ENCODE data around the gene GREM2. TPM values are rescaled to one million over a fixed set of nuclear protein-coding genes. Genes with fewer than 3 reads are reported as not detected.

GREM2 gene
- total and polyA plus RNA-seq, 2 experiments from 2014 or later = 0.18 to 0.21 TPM

- Mint-ChIP-seq H3K27me3 (ENCODE audit: insufficient read depth, low read depth, poor library complexity) (no peaks in the 10 kb centered on the region), H3K4me1 (no peaks in the 10 kb centered on the region), H3K4me3 (no peak overlapping the region), H3K36me3 (ENCODE audit: low read depth) (no peaks in the 10 kb centered on the region), H3K9me3 (no peaks in the 10 kb centered on the region), H3K27ac (no peak overlapping the region)
- no peak overlapping the region for H3K4me2 ChIP-seq
- ATAC-seq (no peak), DNase-seq (ENCODE audit: low spot score) (no peak)
- H3K36me3 ChIP-seq (ENCODE audit: insufficient read depth) = no peaks in the 10 kb centered on the region
- no peaks in the 10 kb centered on the region for H3K9me2 ChIP-seq (ENCODE audit: insufficient read depth)
- H3K79me2 ChIP-seq (replicated peaks; ENCODE audit: insufficient read depth) = no peaks in the 10 kb centered on the region
- TF ChIP-seq, protein P1, sequence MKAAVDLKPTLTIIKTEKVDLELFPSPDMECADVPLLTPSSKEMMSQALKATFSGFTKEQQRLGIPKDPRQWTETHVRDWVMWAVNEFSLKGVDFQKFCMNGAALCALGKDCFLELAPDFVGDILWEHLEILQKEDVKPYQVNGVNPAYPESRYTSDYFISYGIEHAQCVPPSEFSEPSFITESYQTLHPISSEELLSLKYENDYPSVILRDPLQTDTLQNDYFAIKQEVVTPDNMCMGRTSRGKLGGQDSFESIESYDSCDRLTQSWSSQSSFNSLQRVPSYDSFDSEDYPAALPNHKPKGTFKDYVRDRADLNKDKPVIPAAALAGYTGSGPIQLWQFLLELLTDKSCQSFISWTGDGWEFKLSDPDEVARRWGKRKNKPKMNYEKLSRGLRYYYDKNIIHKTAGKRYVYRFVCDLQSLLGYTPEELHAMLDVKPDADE (IDR thresholded peaks at IDR 0.05) = no peak
- TF ChIP-seq ZNF331 (CRISPR knock-in tag; IDR thresholded peaks at IDR 0.05; ENCODE audit: low read depth) (no peak), CREB1 (CRISPR knock-in tag; IDR thresholded peaks at IDR 0.05; ENCODE audit: low read depth) (no peak), NANOG (IDR thresholded peaks at IDR 0.05; ENCODE audit: borderline replicate concordance) (no peak), POLR2AphosphoS5 (IDR thresholded peaks at IDR 0.05; ENCODE audit: low read depth) (no peak), JUNB (IDR thresholded peaks at IDR 0.05; ENCODE audit: unreplicated experiment) (no peak), ZNF462 (CRISPR knock-in tag; IDR thresholded peaks at IDR 0.05) (no peak)
- H2AFZ ChIP-seq = no peak overlapping the region
- peaks cover 7% of the 10 kb centered on the region for H3K4me1 ChIP-seq (ENCODE audit: insufficient read depth)
- no peaks in the 10 kb centered on the region for H4K20me1 ChIP-seq (replicated peaks; ENCODE audit: insufficient read depth)
- H3F3A ChIP-seq (replicated peaks; ENCODE audit: low read depth) = no peaks in the 10 kb centered on the region
- H3K4me3 ChIP-seq = no peak overlapping the region
- no peak overlapping the region for H3K27ac ChIP-seq (ENCODE audit: low read depth)
- H3K27me3 ChIP-seq (ENCODE audit: insufficient read depth) = no peaks in the 10 kb centered on the region
These were observed 94.1 kb downstream of the GREM2 start for GRCh38 chr1:240517891-240518290.
